ENCODE data around the gene CD4. TPM values are rescaled to one million over a fixed set of nuclear protein-coding genes. Genes with fewer than 3 reads are reported as not detected.

Gene CD4
- total and polyA plus RNA-seq, 7 experiments from 2014 or later = 164 to 576 (median 256) TPM

DNA sequence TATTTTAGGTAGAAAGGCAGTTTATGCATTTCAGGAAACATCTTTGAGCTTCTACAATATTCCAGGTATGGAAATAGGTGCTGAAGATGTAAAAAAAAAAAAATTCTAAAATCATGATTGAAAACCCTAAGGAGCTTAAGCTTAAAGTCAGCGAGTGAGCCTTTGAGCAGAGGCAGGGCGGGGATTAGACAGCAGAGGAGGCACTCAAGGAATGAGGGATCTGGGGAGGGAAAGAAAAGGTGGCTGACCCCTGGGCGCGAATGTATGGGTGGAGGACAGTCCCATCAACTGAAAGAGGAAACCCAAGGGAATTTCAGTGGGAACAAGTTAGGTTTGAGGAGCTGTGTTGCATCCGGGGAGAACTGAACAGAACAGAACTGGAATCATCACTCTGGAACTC, 29.6 kb upstream of the CD4 start:
- ATAC-seq (no peak), DNase-seq (no peak)
- Mint-ChIP-seq H3K4me3 (no peak overlapping the region), H3K27me3 (peaks cover 0 to 11% (median 7%) of the 10 kb centered on the region in 5 donors), H3K27ac (no peak overlapping the region), H3K36me3 (peaks cover 0 to 2% (median 0%) of the 10 kb centered on the region in 5 donors), H3K4me1 (peaks cover 7 to 25% (median 13%) of the 10 kb centered on the region in 7 donors), H3K9me3 (peaks cover 0 to 3% (median 0%) of the 10 kb centered on the region in 11 donors)
- intact Hi-C loops (cut with micrococcal nuclease) = loop anchor here in 1 of 2 donors (10.0 kb wide), 1 partner anchor 195 kb away; the partner anchor contains the start of gene PTPN6
- no peak overlapping the region for H3K27ac ChIP-seq (ENCODE audit: low read depth, low read length)
- POLR2A ChIA-PET = interaction anchor here (0.8 kb wide), 1 partner anchor 13 kb away, joined by 3 read pairs; no protein-coding TSS in a partner anchor
- no peaks in the 10 kb centered on the region for H3K27me3 ChIP-seq (ENCODE audit: control insufficient read depth in 2 of 2, insufficient read depth in 2 of 2, low read length in 2 of 2)
- H3K9me3 ChIP-seq (ENCODE audit: control insufficient read depth in 2 of 3, low read length in 3 of 3) = no peaks in the 10 kb centered on the region
- H3K36me3 ChIP-seq (ENCODE audit: control insufficient read depth in 2 of 3, insufficient read depth in 3 of 3, low read length in 3 of 3) = no peaks in the 10 kb centered on the region
- CTCF ChIA-PET = interaction anchor here (0.6 to 2.3 kb wide), 4 partner anchors 12 to 66 kb away, joined by 3 to 7 read pairs (median 5); no protein-coding TSS in a partner anchor
- peaks cover 0 to 6% of the 10 kb centered on the region in 2 donors for H3K4me1 ChIP-seq (ENCODE audit: control insufficient read depth in 2 of 2, insufficient read depth in 2 of 2, low read length in 2 of 2)
- H3K4me3 ChIP-seq (ENCODE audit: low read length) = no peak overlapping the region

DNA sequence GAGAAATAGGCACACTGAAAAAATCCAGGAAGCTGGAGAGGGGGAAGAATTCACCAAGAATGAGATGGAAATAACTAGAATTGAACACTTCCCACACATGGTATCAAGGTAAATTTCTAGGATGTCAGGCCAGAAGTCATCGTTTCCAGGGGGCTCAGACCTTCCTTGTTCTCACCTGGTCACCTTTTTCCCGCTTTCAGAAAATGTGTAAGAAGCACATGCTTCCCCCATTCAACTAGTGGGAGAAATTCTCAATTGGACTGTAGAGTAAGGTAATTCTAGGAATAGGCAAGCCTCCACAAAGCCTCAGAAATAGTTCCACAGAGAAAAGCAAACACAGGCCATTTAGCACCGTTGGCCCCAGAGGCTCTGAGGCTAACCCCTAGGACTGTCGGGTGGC, 25.9 kb upstream of the CD4 start:
- Mint-ChIP-seq H3K4me1 (peaks cover 28 to 40% (median 32%) of the 10 kb centered on the region in 7 donors), H3K36me3 (peaks cover 0 to 2% (median 0%) of the 10 kb centered on the region in 5 donors), H3K27ac (peak overlapping the region in 1 of 9 donors; percentile 16), H3K4me3 (no peak overlapping the region), H3K27me3 (peaks cover 5 to 32% (median 23%) of the 10 kb centered on the region in 5 donors), H3K9me3 (peaks cover 0 to 3% (median 0%) of the 10 kb centered on the region in 11 donors)
- no peaks in the 10 kb centered on the region for H3K9me3 ChIP-seq (ENCODE audit: control insufficient read depth in 2 of 3, low read length in 3 of 3)
- CTCF ChIA-PET = interaction anchor here (0.5 to 2.5 kb wide), 3 partner anchors 10 to 324 kb away, joined by 3 to 12 read pairs (median 3); partner anchors contain the start of gene MLF2
- H3K4me3 ChIP-seq (ENCODE audit: low read length) = no peak overlapping the region
- H3K4me1 ChIP-seq (ENCODE audit: control insufficient read depth in 2 of 2, insufficient read depth in 2 of 2, low read length in 2 of 2) = peaks cover 7 to 16% of the 10 kb centered on the region in 2 donors
- POLR2A ChIA-PET = interaction anchor here (0.8 to 1.1 kb wide), 2 partner anchors 10 to 23 kb away, joined by 3 to 4 read pairs; partner anchors contain the start of gene MLF2
- intact Hi-C loops (cut with micrococcal nuclease) = loop anchor here in 1 of 2 donors (10.0 kb wide), 1 partner anchor 191 kb away; the partner anchor contains the start of gene PTPN6
- no peaks in the 10 kb centered on the region for H3K36me3 ChIP-seq (ENCODE audit: control insufficient read depth in 2 of 3, insufficient read depth in 3 of 3, low read length in 3 of 3)
- H3K27me3 ChIP-seq (ENCODE audit: control insufficient read depth in 2 of 2, insufficient read depth in 2 of 2, low read length in 2 of 2) = no peaks in the 10 kb centered on the region
- H3K27ac ChIP-seq (ENCODE audit: low read depth, low read length) = no peak overlapping the region
- ATAC-seq = no peak
- no peak for DNase-seq

DNA sequence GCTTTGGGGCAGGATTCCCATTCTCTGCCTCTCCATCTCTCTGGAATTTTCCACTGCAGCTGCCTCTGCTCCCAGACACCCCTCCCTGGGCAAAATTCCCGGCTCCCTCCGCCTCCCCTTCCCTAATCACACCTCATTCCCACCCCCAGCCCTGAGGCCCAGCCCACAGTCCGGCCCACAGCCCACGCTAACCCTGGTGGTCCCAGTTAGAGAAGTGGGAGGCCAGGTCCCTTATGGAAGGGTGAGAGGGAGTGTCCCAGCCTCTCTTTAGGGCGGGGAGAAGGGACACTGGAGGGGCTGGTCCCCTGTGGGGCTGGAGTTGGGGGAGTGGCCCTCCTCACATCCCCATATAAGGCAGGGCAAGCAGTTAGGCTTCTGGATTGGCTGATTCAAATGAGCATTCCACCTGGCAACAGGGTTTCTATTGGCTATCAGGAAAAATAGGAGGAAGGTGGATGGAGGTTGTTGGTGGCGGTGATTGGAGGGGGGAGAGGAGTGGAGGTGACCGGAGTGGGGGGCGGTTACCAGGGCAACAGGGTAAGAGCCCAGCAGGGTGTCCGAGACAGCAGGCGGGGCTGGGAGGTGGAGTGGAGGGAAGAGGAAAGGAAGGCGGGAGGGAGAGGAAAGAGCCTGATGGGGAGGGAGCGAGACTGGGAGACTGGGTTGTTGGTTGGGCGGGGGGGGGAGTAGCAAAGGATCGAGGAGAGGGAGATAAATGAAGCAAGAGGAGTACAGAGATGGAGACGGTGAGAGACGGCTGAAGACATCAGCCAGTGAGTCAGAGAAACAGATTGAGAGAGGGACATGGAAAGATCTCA, 25.1 kb upstream of the CD4 start:
- no peak overlapping the region for H3K27ac ChIP-seq (ENCODE audit: low read depth, low read length)
- H3K27me3 ChIP-seq (ENCODE audit: control insufficient read depth in 2 of 2, insufficient read depth in 2 of 2, low read length in 2 of 2) = no peaks in the 10 kb centered on the region
- Mint-ChIP-seq H3K4me3 (peak overlapping the region; percentile 18 to 96 (median 67)), H3K27me3 (peaks cover 5 to 38% (median 26%) of the 10 kb centered on the region in 5 donors), H3K9me3 (no peaks in the 10 kb centered on the region), H3K27ac (peak overlapping the region in 4 of 9 donors; percentile 9 to 71 (median 43)), H3K36me3 (peaks cover 0 to 2% (median 0%) of the 10 kb centered on the region in 5 donors), H3K4me1 (peaks cover 22 to 38% (median 31%) of the 10 kb centered on the region in 7 donors)
- intact Hi-C loops (cut with micrococcal nuclease) = loop anchor here in 1 of 2 donors (1.0 to 10.0 kb wide), 3 partner anchors 8 to 191 kb away; partner anchors contain the start of genes LAG3, MLF2 and PTPN6
- ChIA-PET POLR2A (interaction anchor here (0.8 to 3.2 kb wide), 3 partner anchors 10 to 11 kb away, joined by 4 to 18 read pairs (median 4); partner anchors contain the start of gene MLF2), CTCF (interaction anchor here (1.1 to 2.5 kb wide), 2 partner anchors 11 to 15 kb away, joined by 3 to 12 read pairs; partner anchors contain the start of gene MLF2)
- no peak overlapping the region for H3K4me3 ChIP-seq (ENCODE audit: low read length)
- H3K36me3 ChIP-seq (ENCODE audit: control insufficient read depth in 2 of 3, insufficient read depth in 3 of 3, low read length in 3 of 3) = no peaks in the 10 kb centered on the region
- ATAC-seq (peak; percentile 88), DNase-seq (peak in 7 of 9 donors; percentile 40 to 69 (median 55))
- H3K9me3 ChIP-seq (ENCODE audit: control insufficient read depth in 2 of 3, low read length in 3 of 3) = no peaks in the 10 kb centered on the region
- H3K4me1 ChIP-seq (ENCODE audit: control insufficient read depth in 2 of 2, insufficient read depth in 2 of 2, low read length in 2 of 2) = peaks cover 7 to 16% of the 10 kb centered on the region in 2 donors

DNA sequence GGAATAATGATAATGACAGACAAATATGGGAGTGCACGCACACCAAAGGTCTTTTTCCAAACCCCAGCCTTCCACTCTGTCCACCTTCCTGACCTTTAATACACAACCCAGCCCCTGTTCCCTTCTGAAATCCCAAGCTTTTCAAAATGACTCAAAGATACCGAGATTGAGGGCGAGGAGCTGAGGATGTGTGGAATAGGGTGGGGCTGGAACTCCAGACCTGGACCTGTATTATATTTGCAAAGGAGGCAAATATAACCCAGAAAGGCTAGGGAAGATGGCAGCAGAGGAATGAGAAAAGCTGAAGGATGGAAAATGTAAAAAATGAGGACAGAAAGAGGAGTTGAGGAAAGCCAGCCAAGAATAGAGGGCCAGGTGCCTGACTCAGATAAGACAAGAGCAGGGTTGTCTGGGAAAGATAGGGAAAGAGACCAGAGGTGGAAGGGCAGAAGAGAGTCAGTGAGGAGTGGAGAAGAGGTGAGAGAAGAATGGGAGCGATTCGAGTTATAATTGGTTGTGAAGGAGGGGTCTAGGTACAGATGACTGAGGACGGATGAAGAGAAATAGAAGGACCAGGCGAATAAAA, 24.2 kb upstream of the CD4 start:
- ATAC-seq (no peak), DNase-seq (no peak)
- H3K27me3 Mint-ChIP-seq = peaks cover 5 to 38% (median 26%) of the 10 kb centered on the region in 5 donors
- Histone ChIP-seq H3K27ac (ENCODE audit: low read depth, low read length) (no peak overlapping the region), H3K4me3 (ENCODE audit: low read length) (no peak overlapping the region), H3K4me1 (ENCODE audit: control insufficient read depth in 2 of 2, insufficient read depth in 2 of 2, low read length in 2 of 2) (peaks cover 7 to 16% of the 10 kb centered on the region in 2 donors), H3K9me3 (ENCODE audit: control insufficient read depth in 2 of 3, low read length in 3 of 3) (no peaks in the 10 kb centered on the region), H3K27me3 (ENCODE audit: control insufficient read depth in 2 of 2, insufficient read depth in 2 of 2, low read length in 2 of 2) (no peaks in the 10 kb centered on the region), H3K36me3 (ENCODE audit: control insufficient read depth in 2 of 3, insufficient read depth in 3 of 3, low read length in 3 of 3) (no peaks in the 10 kb centered on the region)
- peaks cover 22 to 45% (median 31%) of the 10 kb centered on the region in 7 donors for H3K4me1 Mint-ChIP-seq
- intact Hi-C loops (cut with micrococcal nuclease) = loop anchor here in 1 of 2 donors (10.0 kb wide), 1 partner anchor 190 kb away; the partner anchor contains the start of gene PTPN6
- H3K36me3 Mint-ChIP-seq = peaks cover 0 to 2% (median 0%) of the 10 kb centered on the region in 5 donors
- POLR2A ChIA-PET = interaction anchor here (0.6 to 3.2 kb wide), 12 partner anchors 9 to 356 kb away, joined by 3 to 18 read pairs (median 4); partner anchors contain the start of genes CD4, COPS7A, MLF2 and P3H3
- peak overlapping the region in 6 of 9 donors; percentile 12 to 65 (median 48) for H3K27ac Mint-ChIP-seq
- peak overlapping the region; percentile 67 to 96 (median 80) for H3K4me3 Mint-ChIP-seq
- CTCF ChIA-PET = interaction anchor here (0.7 to 3.6 kb wide), 4 partner anchors 17 to 321 kb away, joined by 3 to 24 read pairs (median 8); no protein-coding TSS in a partner anchor
- no peaks in the 10 kb centered on the region for H3K9me3 Mint-ChIP-seq

DNA sequence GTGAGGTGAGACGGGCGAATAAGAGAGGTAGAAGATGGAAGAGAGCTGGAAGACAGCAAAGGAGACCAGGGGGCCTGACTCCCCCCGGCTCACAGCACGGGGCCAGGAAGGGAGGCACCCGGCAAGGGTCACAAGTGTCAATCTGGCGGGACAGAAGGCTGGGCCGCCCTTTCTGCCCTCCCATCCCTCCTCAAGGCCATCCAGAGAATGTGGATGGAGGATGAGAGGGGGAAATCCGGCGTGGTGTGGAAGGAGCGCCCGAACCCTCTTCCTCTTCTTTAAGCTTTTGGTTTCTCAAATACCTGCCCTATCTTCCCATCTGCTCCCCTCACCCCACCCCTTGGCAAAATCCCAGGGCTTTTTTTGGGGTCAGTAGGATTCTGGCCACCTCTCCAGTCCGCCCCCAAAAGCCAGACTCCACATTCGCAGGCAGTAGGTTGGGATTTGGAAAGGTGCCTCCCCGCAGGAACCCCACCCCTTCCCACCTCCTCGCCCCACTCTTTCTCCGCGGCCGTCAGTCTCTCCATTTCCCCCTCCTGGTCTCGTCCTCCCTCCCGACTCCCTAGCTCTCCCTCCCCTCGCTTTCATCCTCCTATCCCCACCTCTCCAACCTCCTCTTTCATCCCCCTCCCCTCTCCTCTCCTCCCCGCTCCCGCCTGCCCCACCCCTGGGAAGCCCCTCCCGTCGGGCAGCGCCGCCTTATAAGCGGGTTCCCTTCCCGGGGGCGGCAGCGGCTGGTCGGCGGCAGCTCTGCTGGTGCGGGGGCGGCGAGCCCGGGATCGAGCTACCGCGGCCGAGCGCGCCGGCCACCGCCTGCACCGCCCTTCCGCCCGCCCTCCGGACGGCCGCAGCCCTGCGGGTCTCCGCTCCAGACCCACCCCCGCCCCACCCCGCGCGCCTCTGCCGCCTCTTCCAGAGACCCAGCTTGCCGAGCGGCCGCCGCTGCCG, 23.4 kb upstream of the CD4 start, which contains the start of gene PTMS:
Gene PTMS (plus strand): TSS at position 730 of the 948 bp plus-strand sequence. CDS start 343 bp downstream, outside the sequence.
- Histone ChIP-seq H3K27ac (ENCODE audit: low read depth, low read length) (no peak within 1 kb of the TSS), H3K27me3 (ENCODE audit: control insufficient read depth in 2 of 2, insufficient read depth in 2 of 2, low read length in 2 of 2) (no peaks in the 10 kb centered on the region), H3K4me3 (ENCODE audit: low read length) (peak within 1 kb of the TSS; percentile 51), H3K9me3 (ENCODE audit: control insufficient read depth in 2 of 3, low read length in 3 of 3) (no peaks in the 10 kb centered on the region), H3K36me3 (ENCODE audit: control insufficient read depth in 2 of 3, insufficient read depth in 3 of 3, low read length in 3 of 3) (no peaks in the 10 kb centered on the region), H3K4me1 (ENCODE audit: control insufficient read depth in 2 of 2, insufficient read depth in 2 of 2, low read length in 2 of 2) (peaks cover 7 to 16% of the 10 kb centered on the region in 2 donors)
- Mint-ChIP-seq H3K27ac (peak within 1 kb of the TSS; percentile 12 to 88 (median 62)), H3K27me3 (peaks cover 5 to 45% (median 26%) of the 10 kb centered on the region in 5 donors), H3K4me3 (peak within 1 kb of the TSS; percentile 82 to 96 (median 88)), H3K4me1 (peaks cover 22 to 49% (median 33%) of the 10 kb centered on the region in 7 donors), H3K36me3 (peaks cover 0 to 2% (median 0%) of the 10 kb centered on the region in 5 donors), H3K9me3 (no peaks in the 10 kb centered on the region)
- ATAC-seq (peak; percentile 1), DNase-seq (peak in 1 of 9 donors; percentile 78)
- intact Hi-C loops (cut with micrococcal nuclease) = loop anchor here (1.0 to 10.0 kb wide), 2 partner anchors 13 to 189 kb away; partner anchors contain the start of genes MLF2 (in 1 of the 2) and PTPN6 (in 1 of the 2)
- CTCF ChIA-PET = interaction anchor here (0.7 to 3.6 kb wide), 11 partner anchors 9 to 322 kb away, joined by 3 to 24 read pairs (median 6); partner anchors contain the start of genes CD4 and MLF2
- POLR2A ChIA-PET = interaction anchor here (0.6 to 3.2 kb wide), 14 partner anchors 8 to 357 kb away, joined by 3 to 18 read pairs (median 4); partner anchors contain the start of genes CD4, COPS7A, GPR162 and MLF2
